ENCODE results near the gene GSK3A. TPM values are rescaled to one million over a fixed set of nuclear protein-coding genes. Genes with fewer than 3 reads are reported as not detected.

Gene GSK3A
- total RNA-seq, 1 experiment from 2014 or later = 26.7 TPM

GRCh38 chr19:42277821-42278451 lies 35.5 kb upstream of the GSK3A start:
- Histone ChIP-seq H3K36me3 (peaks cover 52% of the 10 kb centered on the region), H3K27ac (no peak overlapping the region), H3K4me1 (replicated peaks) (peaks cover 36% of the 10 kb centered on the region), H3K9me3 (replicated peaks) (no peaks in the 10 kb centered on the region), H3K4me3 (no peak overlapping the region), H3K27me3 (replicated peaks) (no peaks in the 10 kb centered on the region)
- no peak for DNase-seq (ENCODE audit: low read depth in 1 of 2, low spot score in 2 of 2)

GRCh38 chr19:42276821-42277220 lies 34.4 kb upstream of the GSK3A start:
- Histone ChIP-seq H3K27ac (no peak overlapping the region), H3K4me3 (no peak overlapping the region), H3K9me3 (replicated peaks) (no peaks in the 10 kb centered on the region), H3K4me1 (replicated peaks) (peaks cover 25% of the 10 kb centered on the region), H3K36me3 (peaks cover 63% of the 10 kb centered on the region), H3K27me3 (replicated peaks) (no peaks in the 10 kb centered on the region)
- no peak for DNase-seq (ENCODE audit: low read depth in 1 of 2, low spot score in 2 of 2)

- Histone ChIP-seq H3K4me3 (no peak overlapping the region), H3K27ac (no peak overlapping the region), H3K36me3 (peaks cover 68% of the 10 kb centered on the region), H3K9me3 (replicated peaks) (no peaks in the 10 kb centered on the region), H3K4me1 (replicated peaks) (peaks cover 20% of the 10 kb centered on the region), H3K27me3 (replicated peaks) (no peaks in the 10 kb centered on the region)
- no peak for DNase-seq (ENCODE audit: low read depth in 1 of 2, low spot score in 2 of 2)
Measured at GRCh38 chr19:42276284-42276683, 33.9 kb upstream of the GSK3A start.

GRCh38 chr19:42275517-42275916 lies 33.1 kb upstream of the GSK3A start:
- DNase-seq (ENCODE audit: low read depth in 1 of 2, low spot score in 2 of 2) = no peak
- H3K27me3 ChIP-seq (replicated peaks) = no peaks in the 10 kb centered on the region
- peaks cover 71% of the 10 kb centered on the region for H3K36me3 ChIP-seq
- no peak overlapping the region for H3K27ac ChIP-seq
- H3K9me3 ChIP-seq (replicated peaks) = no peaks in the 10 kb centered on the region
- H3K4me1 ChIP-seq (replicated peaks) = peaks cover 23% of the 10 kb centered on the region
- no peak overlapping the region for H3K4me3 ChIP-seq

- Histone ChIP-seq H3K27ac (no peak overlapping the region), H3K9me3 (replicated peaks) (no peaks in the 10 kb centered on the region), H3K27me3 (replicated peaks) (no peaks in the 10 kb centered on the region), H3K4me3 (no peak overlapping the region), H3K36me3 (peaks cover 71% of the 10 kb centered on the region), H3K4me1 (replicated peaks) (peaks cover 23% of the 10 kb centered on the region)
- no peak for DNase-seq (ENCODE audit: low read depth in 1 of 2, low spot score in 2 of 2)
Measured at GRCh38 chr19:42275103-42275502, 32.7 kb upstream of the GSK3A start.

GRCh38 chr19:42274065-42274682 lies 31.8 kb upstream of the GSK3A start:
- H3K9me3 ChIP-seq (replicated peaks) = no peaks in the 10 kb centered on the region
- H3K36me3 ChIP-seq = peaks cover 66% of the 10 kb centered on the region
- H3K4me1 ChIP-seq (replicated peaks) = peaks cover 20% of the 10 kb centered on the region
- peak in 1 of 2 experiments; percentile 45 for DNase-seq (ENCODE audit: low read depth in 1 of 2, low spot score in 2 of 2)
- H3K27me3 ChIP-seq (replicated peaks) = no peaks in the 10 kb centered on the region
- H3K4me3 ChIP-seq = no peak overlapping the region
- no peak overlapping the region for H3K27ac ChIP-seq

GRCh38 chr19:42273407-42274064 lies 31.1 kb upstream of the GSK3A start:
- H3K4me1 ChIP-seq (replicated peaks) = peaks cover 16% of the 10 kb centered on the region

GRCh38 chr19:42272989-42273406 lies 30.6 kb upstream of the GSK3A start:
- Histone ChIP-seq H3K4me3 (no peak overlapping the region), H3K4me1 (replicated peaks) (peaks cover 16% of the 10 kb centered on the region), H3K36me3 (peaks cover 65% of the 10 kb centered on the region), H3K9me3 (replicated peaks) (no peaks in the 10 kb centered on the region), H3K27me3 (replicated peaks) (no peaks in the 10 kb centered on the region), H3K27ac (no peak overlapping the region)
- DNase-seq (ENCODE audit: low read depth in 1 of 2, low spot score in 2 of 2) = peak in 1 of 2 experiments; percentile 43

More at GRCh38 chr19:42273407-42274064, 31.1 kb upstream of the GSK3A start:
- Histone ChIP-seq H3K27me3 (replicated peaks) (no peaks in the 10 kb centered on the region), H3K9me3 (replicated peaks) (no peaks in the 10 kb centered on the region), H3K4me3 (no peak overlapping the region), H3K27ac (no peak overlapping the region), H3K36me3 (peaks cover 65% of the 10 kb centered on the region)
- DNase-seq (ENCODE audit: low read depth in 1 of 2, low spot score in 2 of 2) = peak in 1 of 2 experiments; percentile 41

- DNase-seq (ENCODE audit: low read depth in 1 of 2, low spot score in 2 of 2) = peak in 1 of 2 experiments; percentile 41
- Histone ChIP-seq H3K4me3 (no peak overlapping the region), H3K9me3 (replicated peaks) (no peaks in the 10 kb centered on the region), H3K27ac (no peak overlapping the region), H3K27me3 (replicated peaks) (no peaks in the 10 kb centered on the region), H3K4me1 (replicated peaks) (peaks cover 21% of the 10 kb centered on the region), H3K36me3 (peaks cover 63% of the 10 kb centered on the region)
Measured at GRCh38 chr19:42272535-42272897, 30.1 kb upstream of the GSK3A start.

- peak in 1 of 2 experiments; percentile 40 for DNase-seq (ENCODE audit: low read depth in 1 of 2, low spot score in 2 of 2)
- H3K9me3 ChIP-seq (replicated peaks) = no peaks in the 10 kb centered on the region
- no peak overlapping the region for H3K4me3 ChIP-seq
- peaks cover 58% of the 10 kb centered on the region for H3K36me3 ChIP-seq
- peaks cover 22% of the 10 kb centered on the region for H3K4me1 ChIP-seq (replicated peaks)
- H3K27ac ChIP-seq = no peak overlapping the region
- no peaks in the 10 kb centered on the region for H3K27me3 ChIP-seq (replicated peaks)
Measured at GRCh38 chr19:42271861-42272534, 29.6 kb upstream of the GSK3A start.

- H3K9me3 ChIP-seq (replicated peaks) = no peaks in the 10 kb centered on the region
- DNase-seq (ENCODE audit: low read depth in 1 of 2, low spot score in 2 of 2) = no peak
- no peaks in the 10 kb centered on the region for H3K27me3 ChIP-seq (replicated peaks)
- H3K36me3 ChIP-seq = peaks cover 48% of the 10 kb centered on the region
- H3K27ac ChIP-seq = peak overlapping the region; percentile 73
- H3K4me3 ChIP-seq = no peak overlapping the region
- H3K4me1 ChIP-seq (replicated peaks) = peaks cover 22% of the 10 kb centered on the region
Measured at GRCh38 chr19:42271045-42271419, 28.6 kb upstream of the GSK3A start.

GRCh38 chr19:42270346-42271044 lies 28.1 kb upstream of the GSK3A start:
- peak; percentile 68 to 69 for DNase-seq (ENCODE audit: low read depth in 1 of 2, low spot score in 2 of 2)
- peak overlapping the region; percentile 72 for H3K4me3 ChIP-seq
- H3K27ac ChIP-seq = peak overlapping the region; percentile 73
- H3K27me3 ChIP-seq (replicated peaks) = no peaks in the 10 kb centered on the region
- peaks cover 44% of the 10 kb centered on the region for H3K36me3 ChIP-seq
- peaks cover 22% of the 10 kb centered on the region for H3K4me1 ChIP-seq (replicated peaks)
- no peaks in the 10 kb centered on the region for H3K9me3 ChIP-seq (replicated peaks)

Measured in SJSA1 (cell line).